Lower lobe of right lung (tissue), 2 donors: ENCODE measurements around the gene BCDIN3D. TPM values are rescaled to one million over a fixed set of nuclear protein-coding genes. Genes with fewer than 3 reads are reported as not detected.

Source experiments
- ATAC-seq, 2 donors: fragments of 200-7000 bp; cut with Tn5 transposase; one replicate each; pipeline ENCODE4 v1.9.1; 2020 to 2022; ENCODE audit warnings: mild to moderate bottlenecking in 2 of 2, moderate library complexity in 2 of 2
- DNase-seq: peaks from one replicate; pipeline ENCODE4 v3.0.0-alpha.2; 2020
- H3K27ac ChIP-seq: fragments of 200-600 bp; one replicate; pipeline ENCODE4 v1.8.0; 2022
- H3K27me3 ChIP-seq: fragments of 200-600 bp; one replicate; pipeline ENCODE4 v1.8.0; 2022; ENCODE audit warnings: low read depth
- H3K36me3 ChIP-seq: fragments of 200-600 bp; one replicate; pipeline ENCODE4 v1.8.0; 2022; ENCODE audit warnings: mild to moderate bottlenecking
- H3K4me1 ChIP-seq: fragments of 200-600 bp; one replicate; pipeline ENCODE4 v1.8.0; 2022
- H3K4me3 ChIP-seq: fragments of 200-600 bp; one replicate; pipeline ENCODE4 v1.8.0; 2022; ENCODE audit warnings: mild to moderate bottlenecking
- H3K9me3 ChIP-seq: fragments of 200-600 bp; one replicate; pipeline ENCODE4 v1.8.0; 2022
- intact Hi-C: fragments of 100-400 bp; cut with DNase I; formaldehyde crosslinking; loops from one replicate; pipeline ENCODE4 v1.11.0; 2022
- total RNA-seq: library from RNA; stranded (reverse); fragmentation: NEBNext Ultra II Directional; extraction: Animal tissue kit (Norgen Biotek cat#: 25700); gene quantifications from one replicate; pipeline ENCODE4 v1.2.1, GENCODE V29; 2021
- TF ChIP-seq, protein P1 (sequence below): fragments of 200-600 bp; IDR thresholded peaks from one replicate; pipeline ENCODE4 v1.8.0; 2022; ENCODE audit warnings: antibody characterized with exemption, mild to moderate bottlenecking
- donor health status: DM: no; HTN: yes; CAD: no; lungs with severe emphysema.

The BCDIN3D gene
- total RNA-seq, 1 donor from 2014 or later: 5.1 TPM

- Histone ChIP-seq H3K27me3 (peaks cover 10% of the 10 kb centered on the region), H3K27ac (no peak overlapping the region), H3K36me3 (no peaks in the 10 kb centered on the region), H3K9me3 (no peaks in the 10 kb centered on the region), H3K4me3 (no peak overlapping the region), H3K4me1 (no peaks in the 10 kb centered on the region)
- TF ChIP-seq, protein P1, sequence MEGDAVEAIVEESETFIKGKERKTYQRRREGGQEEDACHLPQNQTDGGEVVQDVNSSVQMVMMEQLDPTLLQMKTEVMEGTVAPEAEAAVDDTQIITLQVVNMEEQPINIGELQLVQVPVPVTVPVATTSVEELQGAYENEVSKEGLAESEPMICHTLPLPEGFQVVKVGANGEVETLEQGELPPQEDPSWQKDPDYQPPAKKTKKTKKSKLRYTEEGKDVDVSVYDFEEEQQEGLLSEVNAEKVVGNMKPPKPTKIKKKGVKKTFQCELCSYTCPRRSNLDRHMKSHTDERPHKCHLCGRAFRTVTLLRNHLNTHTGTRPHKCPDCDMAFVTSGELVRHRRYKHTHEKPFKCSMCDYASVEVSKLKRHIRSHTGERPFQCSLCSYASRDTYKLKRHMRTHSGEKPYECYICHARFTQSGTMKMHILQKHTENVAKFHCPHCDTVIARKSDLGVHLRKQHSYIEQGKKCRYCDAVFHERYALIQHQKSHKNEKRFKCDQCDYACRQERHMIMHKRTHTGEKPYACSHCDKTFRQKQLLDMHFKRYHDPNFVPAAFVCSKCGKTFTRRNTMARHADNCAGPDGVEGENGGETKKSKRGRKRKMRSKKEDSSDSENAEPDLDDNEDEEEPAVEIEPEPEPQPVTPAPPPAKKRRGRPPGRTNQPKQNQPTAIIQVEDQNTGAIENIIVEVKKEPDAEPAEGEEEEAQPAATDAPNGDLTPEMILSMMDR: no peak
- intact Hi-C loops: no loop called here
- no peak for DNase-seq
- ATAC-seq: no peak
These were observed 46.6 kb upstream of the BCDIN3D start for GRCh38 chr12:49889361-49890095.

- TF ChIP-seq, protein P1: no peak
- Histone ChIP-seq H3K9me3 (no peaks in the 10 kb centered on the region), H3K36me3 (no peaks in the 10 kb centered on the region), H3K27ac (no peak overlapping the region), H3K4me3 (no peak overlapping the region), H3K27me3 (peaks cover 10% of the 10 kb centered on the region), H3K4me1 (no peaks in the 10 kb centered on the region)
- intact Hi-C loops: no loop called here
- DNase-seq (no peak), ATAC-seq (peak in 1 of 2 donors; percentile 6)
These were observed 45.7 kb upstream of the BCDIN3D start for GRCh38 chr12:49888461-49889151.

GRCh38 chr12:49887536-49888401, 44.9 kb upstream of the BCDIN3D start:
- intact Hi-C loops: no loop called here
- DNase-seq (peak; percentile 30), ATAC-seq (no peak)
- Histone ChIP-seq H3K27ac (no peak overlapping the region), H3K4me1 (no peaks in the 10 kb centered on the region), H3K36me3 (no peaks in the 10 kb centered on the region), H3K27me3 (peaks cover 10% of the 10 kb centered on the region), H3K4me3 (no peak overlapping the region), H3K9me3 (no peaks in the 10 kb centered on the region)
- TF ChIP-seq, protein P1: no peak

GRCh38 chr12:49887091-49887490, 44.2 kb upstream of the BCDIN3D start:
- TF ChIP-seq, protein P1: no peak
- H3K4me1 ChIP-seq: no peaks in the 10 kb centered on the region
- no peak for DNase-seq
- no peak overlapping the region for H3K4me3 ChIP-seq
- H3K27me3 ChIP-seq: peaks cover 10% of the 10 kb centered on the region
- H3K27ac ChIP-seq: no peak overlapping the region
- H3K9me3 ChIP-seq: no peaks in the 10 kb centered on the region
- no peak for ATAC-seq
- H3K36me3 ChIP-seq: no peaks in the 10 kb centered on the region
- intact Hi-C loops: no loop called here

DNA sequence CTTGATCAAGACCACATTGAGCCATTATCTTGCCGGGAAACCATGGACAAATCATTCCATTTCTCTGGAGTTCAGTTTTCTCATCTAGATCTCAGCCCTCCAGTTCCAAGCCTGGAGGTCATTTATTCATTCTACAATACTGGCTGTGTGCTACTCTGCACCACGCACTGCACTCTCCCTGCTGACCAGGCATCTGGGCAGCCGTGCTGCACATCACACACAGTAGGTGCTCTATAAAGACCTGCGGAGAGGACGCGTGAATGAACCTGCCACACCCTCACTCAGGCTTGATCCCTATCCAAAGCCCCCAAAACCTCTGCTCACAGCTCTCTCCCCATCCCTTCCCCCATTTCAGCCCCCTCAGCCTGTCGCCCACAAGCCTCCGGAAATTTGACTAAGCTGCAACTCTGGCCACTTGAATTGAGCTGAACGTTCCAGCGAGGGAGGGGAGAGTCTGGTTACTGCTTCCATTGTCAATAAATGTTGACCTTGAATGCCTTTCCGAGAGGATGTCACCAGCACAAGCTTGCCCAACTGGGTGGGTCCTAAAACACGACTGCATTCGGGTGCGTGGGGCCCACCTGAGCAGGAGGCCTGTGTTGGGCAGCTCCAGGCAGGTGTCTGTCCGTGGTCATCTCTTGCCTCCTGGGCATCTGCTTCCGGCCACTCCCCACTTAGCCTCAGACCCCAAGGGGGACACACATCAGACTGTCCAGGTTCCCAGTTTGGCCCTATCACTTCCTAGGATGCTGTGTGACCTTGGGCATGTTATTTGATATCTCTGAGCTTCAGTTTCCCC, 43.0 kb upstream of the BCDIN3D start:
- Histone ChIP-seq H3K9me3 (no peaks in the 10 kb centered on the region), H3K36me3 (no peaks in the 10 kb centered on the region), H3K4me3 (no peak overlapping the region), H3K27ac (no peak overlapping the region), H3K27me3 (peaks cover 10% of the 10 kb centered on the region), H3K4me1 (no peaks in the 10 kb centered on the region)
- intact Hi-C loops: no loop called here
- no peak for ATAC-seq
- TF ChIP-seq, protein P1: no peak
- DNase-seq: peak; percentile 27
